A549 treated with ZK216348 at 1 μM for 4 hours (cell line): ENCODE results near the gene GPS2. TPM values are rescaled to one million over a fixed set of nuclear protein-coding genes. Genes with fewer than 3 reads are reported as not detected.

Experiments
- total RNA-seq: library from RNA; stranded (reverse); fragments of 200-300 nt; extraction: Qiagen RNA extraction; gene quantifications from 5 replicates; pipeline ENCODE4 v1.2.3, GENCODE V29; 2022; ENCODE audit warnings: low read depth

The GPS2 gene, protein sequence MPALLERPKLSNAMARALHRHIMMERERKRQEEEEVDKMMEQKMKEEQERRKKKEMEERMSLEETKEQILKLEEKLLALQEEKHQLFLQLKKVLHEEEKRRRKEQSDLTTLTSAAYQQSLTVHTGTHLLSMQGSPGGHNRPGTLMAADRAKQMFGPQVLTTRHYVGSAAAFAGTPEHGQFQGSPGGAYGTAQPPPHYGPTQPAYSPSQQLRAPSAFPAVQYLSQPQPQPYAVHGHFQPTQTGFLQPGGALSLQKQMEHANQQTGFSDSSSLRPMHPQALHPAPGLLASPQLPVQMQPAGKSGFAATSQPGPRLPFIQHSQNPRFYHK
- 96.6 to 116 TPM (median 107 TPM) in 5 replicates for total RNA-seq

DNA sequence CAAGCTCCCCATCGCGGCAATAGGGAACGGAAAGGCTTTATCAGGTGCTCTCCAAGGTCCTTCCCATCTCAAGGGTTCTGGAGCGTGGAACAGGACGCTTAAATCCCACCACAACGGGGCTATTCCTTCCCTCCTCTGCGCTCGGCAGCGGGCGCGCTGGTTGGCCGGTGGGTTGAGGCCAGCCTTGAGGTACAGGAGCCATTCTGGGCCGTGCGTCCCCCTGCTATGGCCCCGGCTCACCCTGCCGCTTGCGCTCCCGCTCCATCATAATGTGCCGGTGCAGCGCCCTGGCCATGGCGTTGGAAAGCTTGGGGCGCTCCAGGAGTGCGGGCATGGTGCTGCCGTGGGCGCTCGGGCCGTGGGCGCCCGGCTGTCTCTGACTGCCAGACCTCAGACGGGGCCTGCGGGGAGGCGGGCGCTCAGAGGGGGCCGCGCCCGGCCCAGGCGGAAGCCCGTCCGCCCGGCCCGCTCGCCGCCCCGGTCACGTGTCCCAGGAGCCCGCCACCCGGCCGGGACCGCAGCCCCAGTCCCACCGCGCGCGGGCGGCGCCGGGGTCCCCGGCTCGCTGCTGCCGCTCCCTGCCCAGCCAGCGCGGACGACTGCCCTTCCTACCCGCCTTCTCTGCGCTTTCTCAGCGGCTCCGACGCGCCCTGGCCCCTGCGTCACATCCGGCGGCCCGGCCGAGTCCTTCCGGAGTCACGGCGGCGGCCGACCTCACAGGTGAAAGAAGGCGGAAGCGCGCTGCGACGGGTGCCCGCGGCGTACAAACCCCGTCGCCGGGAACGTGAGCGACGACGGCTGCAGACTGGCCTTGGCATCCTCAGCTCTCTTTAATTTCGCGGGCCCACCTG is at the start of gene GPS2:
TSS of gene GPS2 (minus strand) at position 642 of the 851 bp plus-strand sequence. CDS start at position 334, 308 bp downstream.

DNA sequence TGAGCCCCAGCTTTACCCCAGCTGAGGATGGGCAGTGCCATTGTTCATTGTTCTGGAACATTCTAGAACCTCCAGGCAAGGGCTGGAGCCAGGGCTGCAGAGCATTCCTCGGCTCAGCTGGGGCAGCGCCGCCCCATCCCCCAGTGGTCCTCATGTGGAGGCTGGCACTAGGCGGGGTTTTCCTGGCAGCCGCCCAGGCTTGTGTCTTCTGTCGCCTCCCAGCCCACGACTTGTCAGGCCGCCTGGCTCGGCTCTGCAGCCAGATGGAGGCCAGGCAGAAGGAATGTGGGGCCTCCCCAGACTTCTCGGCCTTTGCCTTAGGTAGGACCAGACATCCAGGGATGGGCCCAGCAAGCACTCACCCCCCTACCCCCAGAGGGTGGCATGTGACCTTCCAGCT is 39.9 kb upstream of the GPS2 start, which contains the start of gene TMEM95:
TSS of gene TMEM95 (plus strand) at position 104 of the 400 bp plus-strand sequence. CDS start at position 153, 49 bp downstream.

DNA sequence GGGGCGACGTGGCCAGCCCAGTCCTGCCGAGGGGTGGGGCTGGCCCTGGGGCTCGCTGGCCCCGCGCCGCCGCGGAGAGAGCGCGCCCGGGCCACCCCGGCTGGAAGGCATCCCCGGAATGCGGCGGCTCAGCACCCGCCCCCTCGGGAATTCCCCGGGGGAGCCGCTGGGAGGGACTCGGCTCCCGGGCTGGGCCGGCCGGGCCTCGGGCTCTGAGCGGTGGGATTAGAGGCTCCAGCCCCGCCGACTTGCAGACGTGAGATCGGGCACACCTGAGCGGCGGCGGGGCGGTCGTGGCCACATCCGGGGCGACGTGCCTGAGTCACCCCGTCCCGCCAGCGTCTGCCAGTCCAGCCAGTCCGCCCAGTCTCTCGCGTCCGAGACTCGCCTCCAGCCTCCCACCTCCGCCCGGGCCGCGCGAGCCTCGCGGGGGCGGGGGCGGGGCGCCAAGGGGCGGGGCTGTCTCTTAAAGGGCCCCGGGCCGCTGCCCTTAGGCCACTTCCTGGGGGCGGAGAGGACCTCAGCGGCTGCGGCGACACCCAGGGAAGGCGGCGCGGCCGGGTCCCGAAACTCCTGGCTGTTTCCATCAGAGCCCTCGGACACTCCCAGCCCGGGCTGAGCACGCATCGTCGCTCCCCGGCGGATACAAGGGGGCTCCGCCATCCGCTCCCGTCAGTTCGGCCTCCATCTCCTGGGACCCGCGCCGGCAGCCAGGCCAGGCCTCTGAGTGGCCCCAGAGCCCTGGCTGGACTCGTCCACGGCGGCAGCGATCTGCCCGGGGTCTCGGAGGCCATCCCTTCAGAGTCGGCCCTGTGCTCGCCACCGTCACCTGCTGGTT is 36.7 kb upstream of the GPS2 start, which contains the start of gene KCTD11:
TSS of gene KCTD11 (plus strand) at position 498 of the 838 bp plus-strand sequence.

DNA sequence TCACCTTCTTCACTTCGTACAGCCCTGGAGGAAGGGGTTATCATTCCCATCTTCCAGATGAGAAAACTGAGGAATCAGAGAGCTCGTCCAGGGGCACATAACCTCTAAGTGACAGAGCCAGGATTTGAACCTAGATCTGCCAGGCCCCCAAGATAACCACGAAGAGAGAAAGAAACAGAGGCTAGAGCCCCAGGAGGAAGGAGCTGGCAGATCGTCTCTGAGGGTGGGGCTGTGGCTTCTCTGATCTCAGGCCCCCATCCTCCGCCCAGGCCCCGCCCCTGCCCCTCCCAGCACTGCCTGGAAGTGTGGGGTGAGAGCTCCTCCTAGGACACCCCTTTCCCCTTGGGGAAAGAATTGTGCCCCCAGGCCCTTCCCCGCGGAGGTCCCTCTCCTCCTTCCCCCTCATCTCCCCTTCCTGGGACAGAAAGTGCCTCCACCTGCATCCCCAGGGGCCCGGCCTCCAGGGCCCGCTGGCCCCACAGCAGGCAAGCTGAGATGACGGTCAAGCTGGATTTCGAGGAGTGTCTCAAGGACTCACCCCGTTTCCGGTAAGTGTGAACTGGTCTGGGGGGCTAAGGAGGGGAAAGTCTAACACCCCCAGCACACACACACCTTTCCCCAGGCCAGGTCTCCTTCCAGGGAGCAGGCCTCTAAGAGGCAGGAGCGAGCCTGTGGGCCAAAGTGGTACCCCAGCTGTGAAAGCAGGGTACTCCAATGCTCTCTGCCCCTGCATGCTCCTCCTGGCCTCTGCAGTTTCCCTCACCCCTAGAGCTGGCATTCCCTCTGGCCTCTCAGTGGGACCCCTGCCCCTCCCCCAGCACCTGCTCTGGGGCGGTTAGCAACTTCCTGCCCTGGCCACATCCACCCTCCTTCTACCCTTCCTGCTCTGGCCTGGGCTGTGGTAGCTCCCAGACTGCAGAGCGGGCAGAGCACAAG is 21.3 kb upstream of the GPS2 start, which contains the start of gene ACAP1:
TSS of gene ACAP1 (plus strand) at position 290 of the 936 bp plus-strand sequence. CDS start at position 496, 206 bp downstream.

DNA sequence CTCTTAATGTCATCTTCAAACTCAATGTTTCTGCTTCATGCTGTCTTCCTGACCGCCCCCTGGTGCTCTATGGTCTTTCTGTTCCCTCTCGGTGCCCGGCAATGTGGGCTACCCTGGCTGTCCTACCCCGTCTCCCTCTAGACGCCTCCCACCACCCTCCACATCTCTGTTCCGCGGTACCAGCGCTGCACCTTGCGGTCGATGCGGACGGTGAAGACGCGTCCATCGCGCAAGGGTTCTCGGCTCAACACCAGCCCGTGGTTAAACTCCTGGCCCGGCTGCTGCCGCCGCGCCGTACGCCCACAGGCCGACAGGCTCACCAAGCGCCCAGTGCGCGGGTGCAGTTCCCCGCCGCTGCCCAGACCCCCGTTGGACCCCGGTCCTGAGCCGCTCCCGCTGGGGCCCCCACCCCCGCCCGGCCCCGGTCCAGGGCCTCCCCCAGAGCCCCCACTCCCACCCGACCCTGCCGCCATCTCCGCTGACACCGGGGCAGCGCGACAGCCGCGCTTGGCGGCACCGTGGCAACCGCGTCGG is 13.7 kb upstream of the GPS2 start, which contains the start of gene NEURL4:
TSS of gene NEURL4 (minus strand) at position 496 of the 534 bp plus-strand sequence. CDS start at position 473, 23 bp downstream.

DNA sequence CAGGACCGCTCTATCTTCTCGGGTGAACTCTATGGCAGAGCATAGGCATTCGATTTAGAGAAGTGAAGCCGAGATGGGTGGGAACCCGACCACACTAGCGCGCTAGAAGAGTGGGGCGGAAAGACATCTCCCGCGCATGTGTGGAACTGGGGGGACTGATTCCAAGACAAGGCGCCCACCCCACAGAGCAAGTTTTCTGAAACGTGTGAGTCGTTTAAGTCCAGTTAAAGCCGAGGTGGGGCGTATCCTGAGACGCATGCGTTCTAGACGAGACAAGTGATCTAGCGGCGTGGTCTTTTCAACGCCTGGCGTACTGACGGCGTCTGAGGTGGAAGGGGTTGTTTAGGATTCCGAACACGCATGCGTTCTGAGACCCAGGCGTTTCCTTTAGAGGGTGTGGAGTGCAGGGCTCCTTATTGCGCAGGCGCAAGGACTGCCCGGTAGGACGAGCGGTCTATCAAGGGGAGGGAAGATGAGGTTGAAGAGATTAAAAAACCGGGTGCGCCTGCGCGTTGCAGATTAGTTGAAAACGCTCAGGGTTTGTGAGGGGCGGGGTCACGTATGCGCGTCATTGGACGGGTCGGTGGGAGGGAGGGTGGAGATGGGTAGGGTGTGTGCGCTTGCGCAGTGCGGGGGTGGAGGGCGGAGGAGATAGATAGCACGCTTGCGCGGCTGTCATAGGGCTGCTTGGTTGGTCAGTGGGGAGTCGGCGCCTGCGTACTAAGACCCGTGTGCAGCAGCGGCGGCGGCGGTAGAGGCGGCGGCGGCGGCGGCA is 8.1 kb downstream of the GPS2 start, which contains the start of gene EIF5A:
TSS of gene EIF5A (plus strand) at position 718 of the 775 bp plus-strand sequence. CDS start 2,008 bp downstream, outside the sequence.

DNA sequence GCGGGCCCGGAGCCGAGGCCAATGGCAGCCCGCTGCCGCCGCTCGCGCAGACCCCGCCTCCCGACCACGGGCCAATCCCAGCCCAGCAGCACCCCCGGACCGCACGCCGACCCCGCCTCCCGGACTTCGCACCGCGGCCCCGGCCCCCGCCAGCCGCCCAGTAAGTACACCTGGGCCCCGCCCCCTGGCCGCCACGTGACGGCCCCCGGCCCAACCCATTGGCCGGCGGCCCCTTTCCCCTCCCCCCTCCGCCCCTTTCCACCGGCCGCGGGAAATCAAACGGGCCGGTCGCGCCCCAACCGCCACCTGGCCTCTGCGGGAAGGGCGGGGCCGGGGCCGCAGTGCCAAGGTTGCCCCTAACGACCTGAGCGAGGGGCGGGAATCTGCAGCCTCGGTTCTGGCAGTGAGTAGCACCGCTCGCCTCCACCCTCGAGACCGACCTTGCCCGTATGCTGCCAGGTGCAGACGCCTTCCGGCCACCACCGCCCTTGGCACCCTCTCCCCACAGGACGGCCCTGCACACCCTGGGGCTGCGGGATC is 20.5 kb downstream of the GPS2 start, which contains the start of gene YBX2:
TSS of gene YBX2 (minus strand) at position 26 of the 540 bp plus-strand sequence. CDS start 139 bp downstream, outside the sequence.

DNA sequence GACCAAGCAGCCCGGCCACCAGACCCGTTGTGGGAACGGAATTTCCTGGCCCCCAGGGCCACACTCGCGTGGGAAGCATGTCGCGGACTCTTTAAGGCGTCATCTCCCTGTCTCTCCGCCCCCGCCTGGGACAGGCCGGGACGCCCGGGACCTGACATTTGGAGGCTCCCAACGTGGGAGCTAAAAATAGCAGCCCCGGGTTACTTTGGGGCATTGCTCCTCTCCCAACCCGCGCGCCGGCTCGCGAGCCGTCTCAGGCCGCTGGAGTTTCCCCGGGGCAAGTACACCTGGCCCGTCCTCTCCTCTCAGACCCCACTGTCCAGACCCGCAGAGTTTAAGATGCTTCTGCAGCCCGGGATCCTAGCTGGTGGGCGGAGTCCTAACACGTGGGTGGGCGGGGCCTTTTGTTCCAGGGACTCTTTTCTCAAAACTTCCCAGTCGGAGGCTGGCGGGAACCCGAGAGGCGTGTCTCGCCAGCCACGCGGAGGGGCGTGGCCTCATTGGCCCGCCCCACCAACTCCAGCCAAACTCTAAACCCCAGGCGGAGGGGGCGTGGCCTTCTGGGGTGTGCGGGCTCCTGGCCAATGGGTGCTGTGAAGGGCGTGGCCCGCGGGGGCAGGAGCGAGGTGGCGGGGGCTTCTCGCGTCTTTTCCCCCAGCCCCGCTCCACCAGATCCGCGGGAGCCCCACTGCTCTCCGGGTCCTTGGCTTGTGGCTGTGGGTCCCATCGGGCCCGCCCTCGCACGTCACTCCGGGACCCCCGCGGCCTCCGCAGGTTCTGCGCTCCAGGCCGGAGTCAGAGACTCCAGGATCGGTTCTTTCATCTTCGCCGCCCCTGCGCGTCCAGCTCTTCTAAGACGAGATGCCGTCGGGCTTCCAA is 33.8 kb downstream of the GPS2 start, which contains the start of gene SLC2A4:
TSS of gene SLC2A4 (plus strand) at position 645 of the 879 bp plus-strand sequence. CDS start at position 862, 217 bp downstream.

Other genes starting within 250 kb of the GPS2 start
- not detected in 5 replicates for gene CLEC10A, start 235.1 kb downstream of the GPS2 start, total RNA-seq
- 0.17 TPM in 1 of 5 replicates, not detected in the others for gene ASGR2, start 200.5 kb downstream of the GPS2 start, total RNA-seq
- 0.69 to 2.2 TPM (median 1.1 TPM) in 5 replicates for gene ASGR1, start 136.0 kb downstream of the GPS2 start, total RNA-seq
- 5.1 to 8.9 TPM (median 7.9 TPM) in 5 replicates for gene DLG4, start 95.5 kb downstream of the GPS2 start, total RNA-seq
- 303 to 481 TPM (median 423 TPM) in 5 replicates for gene ACADVL, start 95.4 kb downstream of the GPS2 start, total RNA-seq
- gene DVL2, start 80.8 kb downstream of the GPS2 start, total RNA-seq: 23.8 to 44.5 TPM (median 38.9 TPM) in 5 replicates
- gene PHF23, start 75.9 kb downstream of the GPS2 start, total RNA-seq: 82.5 to 108 TPM (median 92.1 TPM) in 5 replicates
- gene GABARAP, start 72.9 kb downstream of the GPS2 start, total RNA-seq: 646 to 813 TPM (median 659 TPM) in 5 replicates
- gene CTDNEP1, start 63.6 kb downstream of the GPS2 start, total RNA-seq: 216 to 257 TPM (median 229 TPM) in 5 replicates
- gene ELP5, start 63.1 kb downstream of the GPS2 start, total RNA-seq: 101 to 153 TPM (median 123 TPM) in 5 replicates
- gene CLDN7, start 52.9 kb downstream of the GPS2 start, total RNA-seq: 0.29 to 2.9 TPM (median 1.6 TPM) in 5 replicates
- gene SLC2A4, start 33.6 kb downstream of the GPS2 start, total RNA-seq: 0.20 to 0.42 TPM (median 0.27 TPM) in 5 replicates
- 0.19 to 0.84 TPM (median 0.47 TPM) in 5 replicates for gene YBX2, start 20.7 kb downstream of the GPS2 start, total RNA-seq
- 1,510 to 1,758 TPM (median 1,707 TPM) in 5 replicates for gene EIF5A, start 7.7 kb downstream of the GPS2 start, total RNA-seq
- gene NEURL4, start 14.0 kb upstream of the GPS2 start, total RNA-seq: 17.1 to 38.9 TPM (median 32.2 TPM) in 5 replicates
- 2.9 to 5.3 TPM (median 3.1 TPM) in 5 replicates for gene ACAP1, start 21.2 kb upstream of the GPS2 start, total RNA-seq
- 10.1 to 14.9 TPM (median 13.1 TPM) in 5 replicates for gene KCTD11, start 36.8 kb upstream of the GPS2 start, total RNA-seq
- gene TMEM95, start 39.8 kb upstream of the GPS2 start, total RNA-seq: not detected in 5 replicates
- 1.3 to 1.9 TPM (median 1.8 TPM) in 5 replicates for gene TNK1, start 65.7 kb upstream of the GPS2 start, total RNA-seq
- gene PLSCR3, start 79.2 kb upstream of the GPS2 start, total RNA-seq: 29.3 to 48.8 TPM (median 39.6 TPM) in 5 replicates
- gene TMEM256, start 88.7 kb upstream of the GPS2 start, total RNA-seq: 179 to 229 TPM (median 210 TPM) in 5 replicates
- gene NLGN2, start 92.5 kb upstream of the GPS2 start, total RNA-seq: 11.6 to 21.8 TPM (median 19.1 TPM) in 5 replicates
- not detected in 5 replicates for gene SPEM1, start 105.0 kb upstream of the GPS2 start, total RNA-seq
- not detected in 5 replicates for gene SPEM2, start 110.3 kb upstream of the GPS2 start, total RNA-seq
- not detected in 5 replicates for gene SPEM3, start 113.5 kb upstream of the GPS2 start, total RNA-seq
- gene TMEM102, start 120.1 kb upstream of the GPS2 start, total RNA-seq: 9.4 to 14.9 TPM (median 13.7 TPM) in 5 replicates
- gene FGF11, start 124.2 kb upstream of the GPS2 start, total RNA-seq: 0.99 to 1.7 TPM (median 1.0 TPM) in 5 replicates
- 6.9 to 9.9 TPM (median 9.7 TPM) in 5 replicates for gene CHRNB1, start 129.7 kb upstream of the GPS2 start, total RNA-seq
- 18.5 to 27.9 TPM (median 24.6 TPM) in 5 replicates for gene ZBTB4, start 164.3 kb upstream of the GPS2 start, total RNA-seq
- not detected in 5 replicates for gene SLC35G6, start 166.1 kb upstream of the GPS2 start, total RNA-seq
- gene POLR2A, start 169.0 kb upstream of the GPS2 start, total RNA-seq: 47.9 to 98.5 TPM (median 85.3 TPM) in 5 replicates
- gene TNFSF12, start 233.7 kb upstream of the GPS2 start, total RNA-seq: 7.8 to 14.5 TPM (median 12.5 TPM) in 5 replicates
- gene TNFSF13, start 243.4 kb upstream of the GPS2 start, total RNA-seq: 0.09 to 1.5 TPM (median 0.57 TPM) in 5 replicates
- 96.5 to 108 TPM (median 105 TPM) in 5 replicates for gene SENP3, start 246.6 kb upstream of the GPS2 start, total RNA-seq